K562 (cell line): ENCODE measurements around the gene KLF13. TPM values are rescaled to one million over a fixed set of nuclear protein-coding genes. Genes with fewer than 3 reads are reported as not detected.

Experiments
- ATAC-seq: fragments of 200-7000 bp; cut with Tn5 transposase; 3 replicates; pipeline ENCODE4 v1.9.1; 2020; ENCODE audit warnings: moderate library complexity
- BruUV-seq: library from RNA; stranded (reverse); fragments of 400-500 nt; replicated peaks from 2 replicates; lab custom pipeline; 2021; lab: Mats Ljungman, UMichigan
- CTCF ChIA-PET: fragments of 300-600 bp; formaldehyde crosslinking; extraction: SDS; loops from one replicate; lab custom pipeline; 2021; ENCODE audit warnings: low intra/inter-chr PET ratio; lab: Yijun Ruan, JAX
- POLR2A ChIA-PET: fragments of 300-600, 350-650 bp; sonication (Branson Sonifier 250); formaldehyde crosslinking; extraction: SDS; loops from one replicate; lab custom pipeline; 2021; ENCODE audit warnings: antibody characterized with exemption, inconsistent platforms; lab: Yijun Ruan, JAX
- DNase-seq, 4 experiments: peaks; one replicate each; pipeline versions ENCODE4 v3.0.0 to v3.0.0-alpha.2; 2011 to 2018; ENCODE audit warnings: low spot score in 3 of 4, mixed read lengths in 3 of 4; ENCODE audit errors: extremely low read depth in 1 of 4
- FAIRE-seq: peaks from 2 replicates; lab custom pipeline; 2011; peaks lifted over from hg19 to GRCh38; lab: Jason Lieb, UNC
- H2AFZ ChIP-seq: 2 replicates; pipeline ENCODE4 v1.6.0; 2011; ENCODE audit warnings: low read depth, low read length, control low read depth, inconsistent platforms
- H3K27ac ChIP-seq: fragments of 200-600 bp; 3 replicates; pipeline ENCODE4 v1.8.0; 2011; ENCODE audit warnings: low read depth, mild to moderate bottlenecking, control low read depth, inconsistent platforms, low read length, moderate library complexity, mixed read lengths; ENCODE audit errors: extremely low read depth
- H3K27me3 ChIP-seq, 2 experiments: fragments of 300-600 bp in 1 of 2; 2 replicates in 1 of 2; 3 replicates in 1 of 2; pipeline versions ENCODE4 v1.6.0 to v1.8.0; 2011; ENCODE audit warnings: inconsistent platforms in 2 of 2, low read length in 2 of 2, mild to moderate bottlenecking in 1 of 2, mixed read lengths in 1 of 2, moderate library complexity in 1 of 2; ENCODE audit not compliant: control insufficient read depth in 2 of 2, insufficient read depth in 2 of 2
- H3K36me3 ChIP-seq: fragments of 300-600 bp; 3 replicates; pipeline ENCODE4 v1.8.0; 2011; ENCODE audit warnings: mild to moderate bottlenecking, low read length, inconsistent platforms; ENCODE audit not compliant: control insufficient read depth, insufficient read depth
- H3K4me1 ChIP-seq, 2 experiments: fragments of 200-600 bp in 1 of 2; replicated peaks in 1 of 2; 2 replicates in 1 of 2; 3 replicates in 1 of 2; pipeline versions ENCODE4 v1.5.1 to v1.8.0; 2011; ENCODE audit warnings: inconsistent platforms in 2 of 2, low read length in 2 of 2, mild to moderate bottlenecking in 1 of 2, mixed read lengths in 1 of 2, moderate library complexity in 1 of 2; ENCODE audit not compliant: control insufficient read depth in 2 of 2, insufficient read depth in 2 of 2
- H3K4me2 ChIP-seq: 2 replicates; pipeline ENCODE4 v1.6.1; 2011; ENCODE audit warnings: low read length, control low read depth, inconsistent platforms, mixed read lengths; ENCODE audit not compliant: insufficient read depth
- H3K4me3 ChIP-seq: fragments of 200-600 bp; sonication (generic), shearing (Covaris generic); 2 replicates; pipeline ENCODE4 v1.5.1; 2016; ENCODE audit warnings: control low read depth, inconsistent platforms
- H3K79me2 ChIP-seq: fragments of 200-600 bp; 3 replicates; pipeline ENCODE4 v1.8.0; 2011; ENCODE audit warnings: low read length, inconsistent platforms; ENCODE audit not compliant: control insufficient read depth, insufficient read depth
- H3K9ac ChIP-seq, 2 experiments: 2 replicates each; pipeline versions ENCODE4 v1.6.0 to v1.6.1; 2011; ENCODE audit warnings: low read depth in 2 of 2, low read length in 2 of 2, control low read depth in 1 of 2, inconsistent platforms in 1 of 2, mild to moderate bottlenecking in 1 of 2, mixed read lengths in 1 of 2; ENCODE audit not compliant: insufficient read depth in 1 of 2
- H3K9me1 ChIP-seq: one replicate; pipeline ENCODE4 v1.6.0; 2011; ENCODE audit warnings: inconsistent platforms, mild to moderate bottlenecking, low read length, moderate library complexity; ENCODE audit not compliant: control insufficient read depth, insufficient read depth
- H3K9me3 ChIP-seq: replicated peaks from 2 replicates; pipeline ENCODE4 v1.5.1; 2011; ENCODE audit warnings: low read depth, low read length, inconsistent platforms; ENCODE audit not compliant: control insufficient read depth, insufficient read depth
- H4K20me1 ChIP-seq: replicated peaks from 2 replicates; pipeline ENCODE4 v1.6.1; 2011; ENCODE audit warnings: low read length, inconsistent platforms, mixed read lengths; ENCODE audit not compliant: control insufficient read depth, insufficient read depth
- BRF1 ChIP-seq: IDR thresholded peaks from 3 replicates; pipeline ENCODE4 v1.6.1; 2011; ENCODE audit warnings: borderline replicate concordance, mild to moderate bottlenecking; ENCODE audit not compliant: insufficient read length; ENCODE audit errors: extremely low read depth
- CAMTA2 ChIP-seq: fragments of 250-450 bp; sonication (Bioruptor Pico); conservative IDR thresholded peaks from 2 replicates; pipeline ENCODE4 v1.5.1; 2022
- CBX5 ChIP-seq: IDR thresholded peaks from 2 replicates; pipeline ENCODE4 v1.6.1; 2014; ENCODE audit warnings: low read depth, borderline replicate concordance
- CHD1 ChIP-seq: fragments of 200-600 bp; sonication (generic); IDR thresholded peaks from one replicate; pipeline ENCODE4 v1.6.1; 2012; ENCODE audit warnings: mild to moderate bottlenecking, moderate library complexity, low read length, inconsistent platforms
- E2F3 ChIP-seq: fragments of 250-450 bp; sonication (Bioruptor Pico); IDR thresholded peaks from 2 replicates; pipeline ENCODE4 v1.4.0; 2020; ENCODE audit warnings: mild to moderate bottlenecking
- HDAC6 ChIP-seq: IDR thresholded peaks from 2 replicates; pipeline ENCODE4 v1.6.1; 2012; ENCODE audit warnings: low read depth, mild to moderate bottlenecking, control low read depth, inconsistent platforms, low read length, moderate library complexity
- KDM5B ChIP-seq: fragments of 200-600 bp; sonication (generic); IDR thresholded peaks from 2 replicates; pipeline ENCODE4 v1.6.1; 2012; ENCODE audit warnings: low read depth, mild to moderate bottlenecking, moderate library complexity, low read length, control low read depth, inconsistent platforms; ENCODE audit not compliant: insufficient replicate concordance
- MAZ ChIP-seq, 2 experiments: fragments of 450-650 bp in 1 of 2; sonication (generic) in 1 of 2; formaldehyde crosslinking; IDR thresholded peaks in 1 of 2; conservative IDR thresholded peaks in 1 of 2; 2 replicates each; pipeline versions ENCODE4 v1.4.0 to v1.5.0; 2020; ENCODE audit warnings: mild to moderate bottlenecking in 1 of 2, missing genetic modification reagents in 1 of 2
- MTA1 ChIP-seq: fragments of 450-650 bp; IDR thresholded peaks from 2 replicates; pipeline ENCODE4 v1.6.1; 2017; ENCODE audit warnings: borderline replicate concordance
- POLR2G ChIP-seq: fragments of 200-400 bp; formaldehyde crosslinking; IDR thresholded peaks from 2 replicates; pipeline ENCODE4 v1.6.1; 2017; ENCODE audit warnings: low read depth, mild to moderate bottlenecking, antibody characterized with exemption, low read length, moderate library complexity
- PURB ChIP-seq: sonication (generic); formaldehyde crosslinking; IDR thresholded peaks from 2 replicates; pipeline ENCODE4 v1.9.0; 2021; ENCODE audit warnings: low read depth, mild to moderate bottlenecking, missing genetic modification reagents
- RUNX1 ChIP-seq: sonication (generic); IDR thresholded peaks from 2 replicates; pipeline ENCODE4 v1.6.1; 2016; ENCODE audit warnings: antibody characterized with exemption, low read depth
- SAP30 ChIP-seq: fragments of 200-600 bp; sonication (generic); IDR thresholded peaks from 2 replicates; pipeline ENCODE4 v1.6.1; 2012; ENCODE audit warnings: borderline replicate concordance, low read depth, mild to moderate bottlenecking, moderate library complexity, low read length, control low read depth, inconsistent platforms; ENCODE audit not compliant: insufficient read depth, poor library complexity, severe bottlenecking
- SIRT6 ChIP-seq: IDR thresholded peaks from one replicate; pipeline ENCODE4 v1.6.1; 2012; ENCODE audit warnings: low read depth, mild to moderate bottlenecking, control low read depth, inconsistent platforms, low read length, moderate library complexity
- YY1 ChIP-seq, 3 experiments: IDR thresholded peaks; 2 replicates each; pipeline ENCODE4 v1.6.1; 2011; ENCODE audit warnings: low read length in 2 of 3, mild to moderate bottlenecking in 2 of 3, moderate library complexity in 2 of 3, borderline replicate concordance in 1 of 3, control low read depth in 1 of 3, low read depth in 1 of 3; ENCODE audit not compliant: insufficient read depth in 3 of 3, insufficient replicate concordance in 2 of 3, control insufficient read depth in 1 of 3, insufficient read length in 1 of 3; ENCODE audit errors: extremely low read depth in 1 of 3
- ZFX ChIP-seq: sonication (generic); formaldehyde crosslinking; IDR thresholded peaks from 2 replicates; pipeline ENCODE4 v1.8.0; 2022; ENCODE audit warnings: mild to moderate bottlenecking, missing genetic modification reagents, moderate library complexity
- ZZZ3 ChIP-seq: fragments of 450-650 bp; IDR thresholded peaks from 2 replicates; pipeline ENCODE4 v1.6.1; 2016; ENCODE audit warnings: antibody characterized with exemption, mild to moderate bottlenecking, moderate library complexity
- WGBS: fragments of 100-300 bp; shearing (Covaris generic); methylation state at CpG from one replicate; pipeline ENCODE4 v1.1.6; 2016; ENCODE audit warnings: low coverage, mixed read lengths; ENCODE audit not compliant: insufficient coverage; ENCODE audit errors: missing lambda C conversion rate; 5-methylcytosine and 5-hydroxymethylcytosine counted together
- in situ Hi-C: fragments of 300-500 bp; cut with MboI; formaldehyde crosslinking; loops from 4 replicates; pipeline ENCODE4 v1.15.0; 2018; ENCODE audit warnings: inconsistent platforms, mixed read lengths
- intact Hi-C: fragments of 100-400 bp; cut with micrococcal nuclease; formaldehyde crosslinking; loops from 2 replicates; pipeline ENCODE4 v1.14.2; 2022
- polyA plus RNA-seq, 8 experiments: library from polyadenylated mRNA; depleted of rRNA in 4 of 8; stranded (reverse) in 5 of 8; unstranded in 3 of 8; fragments of >200 nt; fragmentation: Nextera tagmentation in 2 of 8; fragmentation: Illumina TruSeq in 1 of 8; extraction: Ambion mirVana in 2 of 8; extraction: Trizol in 1 of 8; gene quantifications; 2 replicates each; pipeline versions ENCODE4 v1.2.1 to v1.2.3, GENCODE V29; 2011 to 2014; ENCODE audit warnings: inconsistent platforms in 1 of 8, missing spikeins in 1 of 8
- total RNA-seq, 7 experiments: library from RNA; depleted of rRNA in 6 of 7; stranded (reverse); fragments of >200 nt in 6 of 7; fragmentation: Illumina TruSeq in 2 of 7; extraction: Trizol in 2 of 7; gene quantifications; 2 replicates each; pipeline versions ENCODE4 v1.2.1 to v1.2.3, GENCODE V29; 2011 to 2021; ENCODE audit warnings: low replicate concordance in 1 of 7
- TF ChIP-seq, protein P1 (sequence below): fragments of 450-650 bp; formaldehyde crosslinking; IDR thresholded peaks from 2 replicates; pipeline ENCODE4 v1.4.0; 2022; ENCODE audit warnings: missing genetic modification characterization

The KLF13 gene
- total and polyA plus RNA-seq, 9 of the 15 experiments (the other 6 are each of a cell fraction or from before 2014, with no cell fraction given) = 1.8 to 10.5 (median 4.8) TPM

DNA sequence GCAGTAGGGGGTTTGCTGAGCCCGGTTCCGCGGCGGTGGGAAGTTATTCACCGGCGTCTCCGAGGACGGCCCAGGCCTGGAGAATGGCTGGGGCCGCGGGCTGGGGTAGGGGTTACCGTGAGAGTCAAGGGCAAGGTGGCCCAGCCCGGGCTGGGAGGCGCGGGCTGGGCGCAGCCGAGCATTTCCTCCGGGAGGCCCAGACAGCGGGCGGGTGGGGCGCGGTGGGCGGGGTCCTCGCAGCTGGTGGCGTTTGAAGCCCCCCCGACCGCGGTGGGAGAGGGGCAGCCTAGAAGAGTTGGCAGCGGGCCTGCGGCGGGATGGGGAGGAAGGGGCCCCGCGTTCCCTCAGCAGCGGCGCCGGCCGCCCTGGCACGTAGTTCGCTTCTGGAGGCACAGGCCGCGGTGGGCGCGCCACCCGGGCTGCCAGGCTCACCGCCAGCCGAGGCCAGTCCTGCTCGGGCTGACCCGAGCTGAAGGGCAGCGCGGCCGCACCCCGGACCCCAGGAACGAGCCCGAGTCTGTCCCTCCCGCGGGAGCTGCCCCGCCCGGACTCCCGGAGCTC lies 960 bp upstream of the KLF13 start (continued):
- no peak for TF ChIP-seq MTA1
- TF ChIP-seq BRF1 = no peak
- no peak for TF ChIP-seq ZZZ3
- no peak for TF ChIP-seq CAMTA2 (CRISPR knock-in tag)
- peak; percentile 66 for TF ChIP-seq ZFX (CRISPR knock-in tag)
- no peak for TF ChIP-seq SIRT6
- TF ChIP-seq PURB (CRISPR knock-in tag) = no peak
- no peak for TF ChIP-seq CBX5
- TF ChIP-seq, all 486 proteins: peak for 13

DNA sequence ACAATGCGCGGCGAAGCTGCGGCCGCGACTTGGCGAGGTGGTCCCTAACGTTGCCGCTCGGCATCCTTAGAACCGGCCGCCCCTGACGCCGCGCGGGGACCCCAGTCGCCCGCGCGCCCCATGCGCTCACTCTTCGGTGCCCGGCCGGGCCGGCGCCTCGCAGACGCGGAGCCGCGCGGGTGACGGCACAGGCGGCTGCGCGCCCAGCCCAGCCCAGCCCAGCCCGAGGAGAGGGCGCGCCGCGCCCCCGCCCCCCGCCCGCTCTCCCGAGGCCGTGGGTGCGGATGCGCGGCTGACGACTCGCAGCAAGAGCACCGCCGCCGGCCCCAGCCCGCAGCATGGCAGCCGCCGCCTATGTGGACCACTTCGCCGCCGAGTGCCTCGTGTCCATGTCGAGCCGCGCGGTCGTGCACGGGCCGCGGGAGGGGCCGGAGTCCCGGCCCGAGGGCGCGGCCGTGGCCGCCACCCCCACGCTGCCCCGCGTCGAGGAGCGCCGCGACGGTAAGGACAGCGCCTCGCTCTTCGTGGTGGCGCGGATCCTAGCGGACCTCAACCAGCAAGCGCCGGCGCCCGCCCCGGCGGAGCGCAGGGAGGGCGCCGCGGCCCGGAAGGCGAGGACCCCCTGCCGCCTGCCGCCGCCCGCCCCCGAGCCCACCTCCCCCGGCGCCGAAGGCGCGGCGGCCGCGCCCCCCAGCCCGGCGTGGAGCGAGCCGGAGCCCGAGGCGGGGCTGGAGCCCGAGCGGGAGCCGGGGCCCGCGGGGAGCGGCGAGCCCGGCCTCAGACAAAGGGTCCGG lies 437 bp downstream of the KLF13 start:
- FAIRE-seq (no peak), ATAC-seq (peak; percentile 40), DNase-seq (peak; percentile 47 to 55 (median 53))
- in situ Hi-C loops = no loop called here
- peaks cover 3 to 42% of the 10 kb centered on the region in 2 experiments; a peak in 3 of 5 replicates for H3K4me1 ChIP-seq
- BruUV-seq = no TSS peak
- peaks cover 9 to 12% of the 10 kb centered on the region in 2 experiments; a peak in 4 of 5 replicates for H3K27me3 ChIP-seq
- POLR2A ChIA-PET = interaction anchor here (0.7 kb wide), 2 partner anchors 20 to 71 kb away, joined by 3 read pairs; no protein-coding TSS in a partner anchor
- H3K4me2 ChIP-seq = peak overlapping the region; percentile 73; the same call in 1 of the 2 replicates
- no peaks in the 10 kb centered on the region for H3K36me3 ChIP-seq
- H3K9ac ChIP-seq = peak overlapping the region; percentile 44 to 89; a peak in 3 of 4 replicates
- intact Hi-C loops = loop anchor here (1.0 to 5.0 kb wide), 2 partner anchors 40 to 70 kb away; no protein-coding TSS in a partner anchor
- peaks cover 7% of the 10 kb centered on the region; the same call in 2 of the 3 replicates for H3K79me2 ChIP-seq
- WGBS = under 1% methylated on average over 23 of the region's 130 CpGs
- no peaks in the 10 kb centered on the region for H3K9me1 ChIP-seq
- peaks cover 28% of the 10 kb centered on the region for H4K20me1 ChIP-seq
- peak overlapping the region; percentile 69 for H3K4me3 ChIP-seq
- no peaks in the 10 kb centered on the region for H3K9me3 ChIP-seq
- peak overlapping the region; percentile 81; the same call in 1 of the 2 replicates for H2AFZ ChIP-seq
- CTCF ChIA-PET = no interaction called here
- peak overlapping the region; percentile 76; the same call in 2 of the 3 replicates for H3K27ac ChIP-seq
- no peak for TF ChIP-seq HDAC6
- no peak for TF ChIP-seq RUNX1
- peak; percentile 40 for TF ChIP-seq CHD1
- peak; percentile 42 for TF ChIP-seq SAP30
- peak in 1 of 3 experiments; percentile 40 for TF ChIP-seq YY1 (IDR thresholded peaks at IDR 0.05; ENCODE audit: borderline replicate concordance in 1 of 3, control insufficient read depth in 1 of 3, extremely low read depth in 1 of 3, insufficient read depth in 3 of 3, insufficient read length in 1 of 3, insufficient replicate concordance in 2 of 3, low read depth in 1 of 3, low read length in 2 of 3)
- peak; percentile 19 for TF ChIP-seq POLR2G
- TF ChIP-seq E2F3 (CRISPR knock-in tag) = peak; percentile 23; the same call in 1 of the 2 replicates
- TF ChIP-seq KDM5B = peak; percentile 18
- TF ChIP-seq MAZ (CRISPR knock-in tag; conservative IDR thresholded peaks at IDR 0.05 in 1 of 2, IDR thresholded peaks at IDR 0.05 in 1 of 2) = peak in 1 of 2 experiments; percentile 52; a peak in 1 of 4 replicates
- TF ChIP-seq, protein P1, sequence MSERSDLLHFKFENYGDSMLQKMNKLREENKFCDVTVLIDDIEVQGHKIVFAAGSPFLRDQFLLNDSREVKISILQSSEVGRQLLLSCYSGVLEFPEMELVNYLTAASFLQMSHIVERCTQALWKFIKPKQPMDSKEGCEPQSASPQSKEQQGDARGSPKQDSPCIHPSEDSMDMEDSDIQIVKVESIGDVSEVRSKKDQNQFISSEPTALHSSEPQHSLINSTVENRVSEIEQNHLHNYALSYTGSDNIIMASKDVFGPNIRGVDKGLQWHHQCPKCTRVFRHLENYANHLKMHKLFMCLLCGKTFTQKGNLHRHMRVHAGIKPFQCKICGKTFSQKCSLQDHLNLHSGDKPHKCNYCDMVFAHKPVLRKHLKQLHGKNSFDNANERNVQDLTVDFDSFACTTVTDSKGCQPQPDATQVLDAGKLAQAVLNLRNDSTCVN (CRISPR knock-in tag) = no peak
